RCC 7860 (cell line): Measurements from ENCODE around the gene SEMA6A.

ENCODE experiments used
- DNase-seq: peaks from one replicate; pipeline ENCODE4 v3.0.0-alpha.2; 2015; ENCODE audit warnings: low spot score
- FAIRE-seq: peaks from 2 replicates; lab custom pipeline; 2012; peaks lifted over from hg19 to GRCh38; lab: Jason Lieb, UNC

SEMA6A gene

GRCh38 chr5:116577064-116577788, 2.6 kb upstream of the SEMA6A start:
- no peak for FAIRE-seq
- no peak for DNase-seq

GRCh38 chr5:116576053-116576713, 1.6 kb upstream of the SEMA6A start:
- DNase-seq (peak; percentile 69), FAIRE-seq (no peak)

GRCh38 chr5:116575326-116576052, 866 bp upstream of the SEMA6A start:
- FAIRE-seq = no peak
- no peak for DNase-seq

GRCh38 chr5:116573702-116574366, 789 bp downstream of the SEMA6A start:
- DNase-seq (no peak), FAIRE-seq (no peak)

- DNase-seq (no peak), FAIRE-seq (no peak)
These were observed 1.3 kb downstream of the SEMA6A start for GRCh38 chr5:116573279-116573701.

GRCh38 chr5:116572350-116573278, 2.0 kb downstream of the SEMA6A start:
- FAIRE-seq (no peak), DNase-seq (peak; percentile 29)

GRCh38 chr5:116571568-116572349, 2.9 kb downstream of the SEMA6A start:
- DNase-seq (peak; percentile 63), FAIRE-seq (peak; percentile 80)

GRCh38 chr5:116569999-116570398, 4.6 kb downstream of the SEMA6A start:
- DNase-seq (no peak), FAIRE-seq (no peak)

GRCh38 chr5:116567106-116567505, 7.5 kb downstream of the SEMA6A start:
- DNase-seq = no peak
- FAIRE-seq = no peak

GRCh38 chr5:116566251-116566650, 8.4 kb downstream of the SEMA6A start:
- no peak for FAIRE-seq
- DNase-seq = no peak

- FAIRE-seq = no peak
- DNase-seq = no peak
These were observed 9.7 kb downstream of the SEMA6A start for GRCh38 chr5:116564756-116565490.

GRCh38 chr5:116564312-116564711, 10.3 kb downstream of the SEMA6A start:
- FAIRE-seq = no peak
- DNase-seq = no peak

- DNase-seq = no peak
- no peak for FAIRE-seq
These were observed 10.8 kb downstream of the SEMA6A start for GRCh38 chr5:116563736-116564308.

- DNase-seq = no peak
- no peak for FAIRE-seq
These were observed 12.0 kb downstream of the SEMA6A start for GRCh38 chr5:116562669-116563068.

- no peak for FAIRE-seq
- no peak for DNase-seq
These were observed 13.0 kb downstream of the SEMA6A start for GRCh38 chr5:116561658-116562057.

- no peak for FAIRE-seq
These were observed 14.9 kb downstream of the SEMA6A start for GRCh38 chr5:116559673-116560164.

GRCh38 chr5:116559239-116559638, 15.4 kb downstream of the SEMA6A start:
- no peak for FAIRE-seq
- DNase-seq = no peak

More at GRCh38 chr5:116559673-116560164, 14.9 kb downstream of the SEMA6A start:
- DNase-seq = no peak

- FAIRE-seq (peak; percentile 42), DNase-seq (no peak)
These were observed 16.9 kb downstream of the SEMA6A start for GRCh38 chr5:116557669-116558271.
